NCI-H1694 treated with DMSO at 0.1 percent for 48 hours (cell line): ENCODE results near the gene MYL6.
"Not testable (repeated sequence)": the region's sequence is repeated elsewhere in the genome, so short reads cannot be mapped to it uniquely, and the experiment has no call there.

Experiments
- DNase-seq: peaks from one replicate; lab custom pipeline; 2025; lab: John Stamatoyannopoulos, UW

MYL6 gene

GRCh38 chr12:56189099-56189917 is 31.1 kb downstream of the MYL6 start, which contains the start of gene SMARCC2:
SMARCC2 (minus strand) TSS chr12:56189483; CDS start chr12:56189461, 22 bp downstream.
- DNase-seq, result peak; percentile 67

DNA sequence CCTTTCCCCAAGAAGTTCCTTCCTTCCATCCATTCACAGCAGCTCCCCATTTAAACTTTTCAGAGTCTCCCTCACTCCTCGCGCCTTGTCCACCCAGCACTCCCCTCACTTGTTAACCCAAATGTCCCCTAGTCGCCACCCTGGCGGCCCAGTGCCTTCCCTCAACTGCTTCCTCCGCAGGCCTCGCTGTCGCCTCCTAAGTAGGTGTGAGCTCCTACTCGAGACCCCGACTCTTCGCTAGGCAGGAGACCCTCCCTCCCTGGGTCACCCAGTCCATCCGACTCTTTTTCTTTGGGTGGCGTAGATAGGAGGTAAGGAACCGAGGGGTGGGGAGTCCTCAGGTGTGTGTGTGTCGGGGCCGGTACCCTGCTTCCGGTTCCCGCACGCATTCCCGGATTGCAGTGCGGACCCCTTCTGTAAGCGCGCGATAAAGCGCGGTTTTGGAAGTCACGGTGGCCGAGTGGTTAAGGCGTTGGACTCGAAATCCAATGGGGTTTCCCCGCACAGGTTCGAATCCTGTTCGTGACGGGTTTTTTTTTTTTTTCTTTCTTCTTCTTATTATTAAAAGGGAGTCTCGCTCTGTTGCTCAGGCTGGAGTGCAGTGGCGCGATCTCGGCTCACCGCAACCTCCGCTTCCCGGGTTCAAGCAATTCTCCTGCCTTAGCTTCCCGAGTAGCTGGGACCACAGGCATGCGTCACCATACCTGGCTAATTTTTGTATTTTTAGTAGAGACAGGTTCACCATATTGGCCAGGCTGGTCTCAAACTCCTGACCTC is 31.9 kb downstream of the MYL6 start:
- DNase-seq, result peak; percentile 73

DNA sequence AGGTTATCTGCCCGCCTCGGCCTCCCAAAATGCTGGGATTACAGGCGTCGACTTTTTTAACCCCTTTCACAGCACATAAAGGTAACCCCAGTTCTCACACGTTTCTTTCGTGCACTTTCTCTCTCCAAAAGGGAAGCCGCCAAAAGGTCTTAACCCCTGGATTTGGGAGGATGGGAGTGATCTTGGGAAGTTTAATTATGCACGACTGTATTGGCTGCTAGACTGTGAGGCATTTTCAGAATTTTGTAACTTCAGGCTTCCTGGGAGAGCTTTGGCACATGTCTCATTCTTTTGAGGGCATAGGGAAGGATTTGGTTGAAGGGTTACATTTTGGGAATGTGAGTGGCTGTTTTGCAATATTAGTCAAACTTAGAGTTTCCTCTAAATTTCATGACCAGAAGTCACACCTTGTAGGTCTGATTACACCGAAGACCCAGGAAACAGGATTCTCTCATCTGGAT is 32.6 kb downstream of the MYL6 start:
- no peak for DNase-seq

DNA sequence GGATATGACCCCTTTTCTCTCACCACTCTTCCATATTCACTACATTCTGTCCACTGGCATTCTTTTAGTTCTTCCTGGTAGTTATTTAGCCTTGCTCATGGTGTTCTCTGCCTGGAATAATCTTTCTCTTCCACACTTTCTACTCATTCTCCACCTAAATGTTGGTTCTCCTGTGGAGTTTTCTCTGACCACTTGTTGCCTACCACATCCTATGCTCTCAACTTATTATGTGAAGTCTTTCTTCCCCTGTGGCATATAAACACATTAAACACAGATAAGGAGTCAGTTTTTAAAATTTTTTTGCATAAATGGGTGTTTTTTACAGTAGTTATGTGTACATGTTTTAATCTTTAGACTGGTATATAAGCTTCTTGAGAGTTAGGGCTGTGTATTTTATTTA is 34.4 kb downstream of the MYL6 start:
- DNase-seq, result no peak

DNA sequence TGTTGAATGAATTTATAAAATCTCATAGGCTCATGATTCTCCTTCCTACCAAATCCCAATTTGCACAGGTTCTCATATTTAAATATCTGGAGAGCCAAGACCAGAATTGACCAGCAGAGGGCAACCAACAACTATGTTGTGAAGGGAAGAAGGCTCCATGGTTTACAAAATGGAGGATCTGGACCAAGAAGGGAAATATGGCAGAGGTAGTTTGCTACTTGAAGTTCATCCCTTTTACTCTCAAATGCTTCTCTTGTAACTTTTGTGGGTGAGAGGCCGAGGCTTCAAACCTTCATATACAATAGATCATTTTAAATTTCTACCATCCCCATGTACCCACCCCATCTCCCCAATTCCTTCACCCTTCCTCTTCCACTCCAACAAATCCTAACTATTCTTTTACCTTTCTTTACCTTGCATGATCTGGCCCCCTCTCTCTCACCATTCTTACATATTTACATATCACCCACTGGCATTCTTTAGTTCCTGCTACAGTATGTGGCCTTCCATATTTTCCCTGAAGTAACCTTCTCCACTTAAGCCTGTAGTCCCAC is 34.9 kb downstream of the MYL6 start:
- peak; percentile 80 for DNase-seq

DNA sequence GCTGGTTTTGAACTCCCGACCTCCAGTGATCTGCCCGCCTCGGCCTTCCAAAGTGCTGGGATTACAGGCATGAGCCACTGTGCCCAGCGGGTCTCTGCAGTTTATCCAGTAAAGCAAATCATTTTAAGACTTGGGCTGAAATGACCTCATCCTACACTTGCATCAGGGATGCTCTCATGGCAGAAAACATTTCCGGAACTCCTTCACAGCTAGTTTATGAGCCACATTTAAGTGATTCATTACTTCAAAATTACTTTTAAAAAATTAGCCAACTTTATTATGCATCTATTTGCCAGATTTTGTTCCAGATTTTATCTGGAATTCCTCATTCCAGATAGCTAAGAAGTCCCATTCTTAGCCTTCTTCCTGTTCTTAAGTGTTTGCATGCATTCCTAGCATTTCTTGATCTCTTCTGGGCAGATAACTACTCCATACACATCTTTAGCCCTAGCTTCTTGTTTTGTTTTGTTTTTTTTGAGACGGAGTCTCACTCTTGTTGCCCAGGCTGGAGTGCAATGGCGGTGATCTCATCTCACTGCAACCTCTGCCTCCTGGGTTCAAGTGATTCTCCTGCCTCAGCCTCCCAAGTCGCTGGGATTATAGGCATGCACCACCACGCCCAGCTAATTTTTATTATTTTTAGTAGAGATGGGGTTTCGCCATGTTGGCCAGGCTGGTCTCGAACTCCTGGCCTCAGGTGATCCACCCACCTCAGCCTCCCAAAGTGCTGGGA is 38.8 kb downstream of the MYL6 start:
- DNase-seq, result not testable (repeated sequence)

DNA sequence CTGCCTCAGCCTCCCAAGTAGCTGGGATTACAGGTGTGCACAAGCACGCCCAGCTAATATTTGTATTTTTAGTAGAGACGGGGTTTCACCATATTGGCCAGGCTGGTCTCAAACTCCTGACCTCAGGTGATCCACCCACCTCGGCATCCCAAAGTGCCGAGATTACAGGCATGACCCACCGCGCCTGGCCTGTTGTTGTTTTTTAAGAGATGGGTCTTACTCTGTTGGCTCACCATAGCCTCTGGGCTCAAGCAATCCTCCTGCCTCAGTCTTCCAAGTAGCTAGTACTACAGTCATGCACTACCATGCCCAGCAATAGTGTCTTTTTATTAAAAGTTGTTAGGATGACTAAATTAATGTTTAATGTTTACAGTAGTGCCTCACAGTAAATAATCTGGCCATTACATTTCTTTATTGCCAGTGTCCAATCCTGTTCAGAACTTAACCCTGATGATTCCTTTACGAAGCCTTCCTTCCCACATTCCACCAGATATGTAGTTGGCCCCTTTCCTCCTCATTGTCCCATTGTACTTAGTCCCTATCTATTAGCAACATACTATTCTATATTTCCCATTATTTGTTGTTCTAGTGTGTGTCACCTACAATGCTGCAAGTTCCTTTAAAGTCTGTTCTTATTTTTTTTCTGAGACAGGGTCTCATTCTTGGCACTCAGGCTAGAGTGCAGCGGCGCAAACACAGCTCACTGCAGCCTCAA is 39.9 kb downstream of the MYL6 start:
- no peak for DNase-seq

DNA sequence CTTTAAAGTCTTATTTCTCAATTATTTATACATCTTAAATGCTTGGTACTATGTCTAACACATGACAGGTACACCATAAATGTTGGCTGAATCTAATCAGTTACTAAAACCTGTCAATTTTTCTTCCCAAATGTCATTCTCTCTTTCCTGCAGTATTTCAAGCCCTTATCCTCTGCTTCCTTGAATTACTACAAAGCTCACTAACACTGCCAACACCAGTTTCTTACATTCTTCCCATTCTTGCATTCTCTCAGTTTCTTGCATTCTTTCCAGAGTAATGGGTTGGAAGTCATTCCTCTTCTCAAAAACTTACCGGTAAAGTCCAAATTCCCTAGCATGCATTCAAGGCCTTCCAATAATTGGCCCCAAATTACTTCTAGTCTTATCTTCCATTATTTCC is 40.7 kb downstream of the MYL6 start:
- DNase-seq, result no peak

GRCh38 chr12:56202366-56202765 is 44.2 kb downstream of the MYL6 start:
- no peak for DNase-seq

GRCh38 chr12:56202838-56203237 is 44.7 kb downstream of the MYL6 start:
- DNase-seq, result no peak

DNA sequence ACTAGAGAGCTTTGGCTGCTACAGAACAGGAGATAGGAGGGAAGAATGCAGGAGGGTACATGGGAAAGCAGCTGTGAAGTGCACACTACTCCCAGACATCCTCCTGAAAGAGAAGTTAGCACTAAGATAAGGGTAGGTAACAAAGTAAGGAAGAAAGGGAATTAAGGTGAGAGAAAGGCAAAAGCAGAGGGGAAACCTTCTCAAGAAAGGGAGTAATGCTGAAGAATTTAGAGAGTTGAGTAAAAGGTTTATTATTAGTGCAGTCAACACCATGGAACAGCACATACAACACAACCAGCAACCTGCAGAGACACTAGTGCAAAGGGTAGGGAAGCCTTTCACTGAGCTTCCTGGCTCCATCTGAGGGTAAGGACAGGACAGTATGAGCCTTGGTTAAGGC is 46.1 kb downstream of the MYL6 start:
- DNase-seq, result no peak

DNA sequence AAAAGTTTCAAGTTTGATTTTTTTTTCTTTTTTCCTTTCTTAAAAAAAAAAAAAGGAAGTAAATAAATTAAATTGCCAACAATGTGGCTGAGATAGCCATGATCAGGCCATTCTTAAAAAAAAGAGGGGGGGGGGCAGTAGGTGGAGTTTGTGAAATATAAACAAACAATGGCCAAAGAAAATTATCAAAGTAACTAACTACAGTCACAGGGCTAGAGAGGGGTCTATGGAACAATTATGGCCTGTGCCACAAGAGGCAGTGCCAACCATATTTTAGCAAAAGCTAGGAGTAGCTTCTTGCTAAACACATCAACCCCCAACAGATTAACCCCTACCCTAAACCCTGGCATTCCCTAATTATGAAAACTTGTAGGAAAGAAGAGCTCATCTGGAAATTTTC is 47.3 kb downstream of the MYL6 start:
- no peak for DNase-seq

- DNase-seq, result no peak
Observed at GRCh38 chr12:56206452-56207166, 48.5 kb downstream of the MYL6 start.

- no peak for DNase-seq
Observed at GRCh38 chr12:56208006-56208405, 49.8 kb downstream of the MYL6 start.
